GM12878 (cell line): ENCODE measurements around the gene RFT1. TPM values are rescaled to one million over a fixed set of nuclear protein-coding genes. Genes with fewer than 3 reads are reported as not detected.

Experiments
- ATAC-seq: fragments of 200-7000 bp; cut with Tn5 transposase; 3 replicates; pipeline ENCODE4 v1.9.1; 2020; ENCODE audit warnings: mild to moderate bottlenecking, moderate library complexity
- BruUV-seq: library from RNA; stranded (reverse); fragments of 400-500 nt; replicated peaks from 2 replicates; lab custom pipeline; 2021; lab: Mats Ljungman, UMichigan
- CTCF ChIA-PET: fragments of 300-600 bp; sonication (Branson Sonifier 250); formaldehyde crosslinking; extraction: SDS; loops from one replicate; lab custom pipeline; 2021; ENCODE audit warnings: inconsistent platforms; lab: Yijun Ruan, JAX
- POLR2A ChIA-PET: fragments of 350-600 bp; formaldehyde crosslinking; extraction: SDS; loops from one replicate; lab custom pipeline; 2021; ENCODE audit warnings: inconsistent platforms; lab: Charles Lee
- RAD21 ChIA-PET: fragments of 300-600 bp; sonication (Branson Sonifier 250); formaldehyde crosslinking; loops from one replicate; lab custom pipeline; 2023; ENCODE audit warnings: antibody characterized with exemption; ENCODE audit not compliant: unreplicated experiment; lab: Charles Lee
- SMC1A ChIA-PET: fragments of 300-600 bp; sonication (Branson Sonifier 250); formaldehyde crosslinking; loops from one replicate; lab custom pipeline; 2023; ENCODE audit not compliant: unreplicated experiment, uncharacterized antibody; lab: Charles Lee
- DNase-seq: peaks from one replicate; pipeline ENCODE4 v3.0.0-alpha.2; 2011; ENCODE audit warnings: low read depth, low spot score
- FAIRE-seq: peaks from 3 replicates; lab custom pipeline; 2011; peaks lifted over from hg19 to GRCh38; lab: Jason Lieb, UNC
- H2AFZ ChIP-seq: 2 replicates; pipeline ENCODE4 v1.6.0; 2011; ENCODE audit warnings: low read depth, low read length, control low read depth; ENCODE audit not compliant: control insufficient read depth
- H3K27ac ChIP-seq: 2 replicates; pipeline ENCODE4 v1.5.1; 2011; ENCODE audit warnings: control low read depth; ENCODE audit not compliant: control insufficient read depth, insufficient read depth
- H3K27me3 ChIP-seq, 2 experiments: replicated peaks in 1 of 2; 2 replicates each; pipeline versions ENCODE4 v1.6.0 to v1.6.1; 2011; ENCODE audit warnings: low read length in 1 of 2; ENCODE audit not compliant: control insufficient read depth in 2 of 2, insufficient read depth in 2 of 2
- H3K36me3 ChIP-seq, 2 experiments: 2 replicates each; pipeline ENCODE4 v1.5.1; 2011; ENCODE audit warnings: low read length in 1 of 2; ENCODE audit not compliant: control insufficient read depth in 2 of 2, insufficient read depth in 2 of 2
- H3K4me1 ChIP-seq: 2 replicates; pipeline ENCODE4 v1.6.1; 2011; ENCODE audit warnings: mild to moderate bottlenecking, low read length, moderate library complexity, mixed read lengths; ENCODE audit not compliant: control insufficient read depth, insufficient read depth
- H3K4me2 ChIP-seq: 2 replicates; pipeline ENCODE4 v1.6.0; 2011; ENCODE audit warnings: control low read depth; ENCODE audit not compliant: control insufficient read depth, insufficient read depth
- H3K4me3 ChIP-seq: fragments of 200-600 bp; sonication (generic); 2 replicates; pipeline ENCODE4 v1.5.1; 2016
- H3K79me2 ChIP-seq: 2 replicates; pipeline ENCODE4 v1.6.0; 2011; ENCODE audit warnings: low read length; ENCODE audit not compliant: control insufficient read depth, insufficient read depth
- H3K9ac ChIP-seq: 2 replicates; pipeline ENCODE4 v1.8.0; 2011; ENCODE audit warnings: low read length, control low read depth, mixed read lengths; ENCODE audit not compliant: control insufficient read depth, insufficient read depth
- H3K9me3 ChIP-seq: replicated peaks from 3 replicates; pipeline ENCODE4 v1.5.1; 2011; ENCODE audit warnings: mild to moderate bottlenecking, low read length; ENCODE audit not compliant: control insufficient read depth, insufficient read depth
- H4K20me1 ChIP-seq: 2 replicates; pipeline ENCODE4 v1.6.0; 2011; ENCODE audit not compliant: control insufficient read depth, insufficient read depth
- BACH1 ChIP-seq: fragments of 450-650 bp; IDR thresholded peaks from 2 replicates; pipeline ENCODE4 v1.6.1; 2017; ENCODE audit warnings: mild to moderate bottlenecking, borderline replicate concordance
- CREB1 ChIP-seq: IDR thresholded peaks from 2 replicates; pipeline ENCODE4 v1.6.1; 2012; ENCODE audit warnings: low read depth, mild to moderate bottlenecking, inconsistent platforms
- CREM ChIP-seq: IDR thresholded peaks from 2 replicates; pipeline ENCODE4 v1.6.1; 2014; ENCODE audit warnings: antibody characterized with exemption, low read depth
- GATAD2B ChIP-seq: fragments of 450-650 bp; conservative IDR thresholded peaks from 2 replicates; pipeline ENCODE4 v1.6.1; 2017; ENCODE audit warnings: low read depth, mild to moderate bottlenecking, moderate library complexity
- LARP7 ChIP-seq: fragments of 450-650 bp; IDR thresholded peaks from 2 replicates; pipeline ENCODE4 v1.6.1; 2017; ENCODE audit warnings: mild to moderate bottlenecking
- MTA2 ChIP-seq: fragments of 450-650 bp; IDR thresholded peaks from 2 replicates; pipeline ENCODE4 v1.6.1; 2016; ENCODE audit warnings: low read depth, mild to moderate bottlenecking, moderate library complexity
- MTA3 ChIP-seq: IDR thresholded peaks from 2 replicates; pipeline ENCODE4 v1.6.1; 2012; ENCODE audit warnings: low read length, inconsistent platforms, borderline replicate concordance
- NRF1 ChIP-seq: conservative IDR thresholded peaks from 2 replicates; pipeline ENCODE4 v1.6.1; 2011; ENCODE audit warnings: mild to moderate bottlenecking, low read depth, low read length, improper control_type of control experiment
- POLR2A ChIP-seq: IDR thresholded peaks from 2 replicates; pipeline ENCODE4 v1.6.1; 2011; ENCODE audit warnings: low read depth, mild to moderate bottlenecking, low read length
- POLR2AphosphoS5 ChIP-seq: IDR thresholded peaks from 2 replicates; pipeline ENCODE4 v1.6.1; 2011; ENCODE audit warnings: mild to moderate bottlenecking, low read length, inconsistent platforms
- RAD21 ChIP-seq: IDR thresholded peaks from 2 replicates; pipeline ENCODE4 v1.6.1; 2011; ENCODE audit warnings: mild to moderate bottlenecking, low read depth, low read length, moderate library complexity; ENCODE audit not compliant: insufficient read depth
- RB1 ChIP-seq: fragments of 450-650 bp; formaldehyde crosslinking; IDR thresholded peaks from 2 replicates; pipeline ENCODE4 v1.6.1; 2017; ENCODE audit warnings: mild to moderate bottlenecking, borderline replicate concordance
- RUNX3 ChIP-seq: IDR thresholded peaks from 2 replicates; pipeline ENCODE4 v1.6.1; 2012; ENCODE audit warnings: low read length, inconsistent platforms
- SUZ12 ChIP-seq: fragments of 200-600 bp; sonication (generic); IDR thresholded peaks from one replicate; pipeline ENCODE4 v1.6.1; 2018; ENCODE audit warnings: antibody characterized with exemption, mild to moderate bottlenecking; ENCODE audit not compliant: unreplicated experiment
- TCF3 ChIP-seq: IDR thresholded peaks from 2 replicates; pipeline ENCODE4 v1.6.1; 2012; ENCODE audit warnings: low read depth, mild to moderate bottlenecking, low read length, borderline replicate concordance; ENCODE audit not compliant: insufficient read depth
- ZBED1 ChIP-seq: IDR thresholded peaks from 2 replicates; pipeline ENCODE4 v1.6.1; 2016; ENCODE audit warnings: borderline replicate concordance
- WGBS: methylation state at CpG from one replicate; pipeline ENCODE4 v1.1.6; 2016; ENCODE audit warnings: low lambda C conversion rate; ENCODE audit not compliant: insufficient replicate concordance, insufficient coverage; ENCODE audit errors: missing lambda C conversion rate; 5-methylcytosine and 5-hydroxymethylcytosine counted together
- in situ Hi-C: fragments of 300-500 bp; cut with MboI; formaldehyde crosslinking; loops from 9 replicates; pipeline ENCODE4 v1.14.3; 2018; ENCODE audit warnings: mixed read lengths
- intact Hi-C: fragments of 100-400 bp; cut with micrococcal nuclease; formaldehyde crosslinking; loops from one replicate; pipeline ENCODE4 v1.14.2; 2022; ENCODE audit not compliant: unreplicated experiment
- polyA plus RNA-seq, 11 experiments: library from polyadenylated mRNA; depleted of rRNA in 4 of 11; unstranded in 6 of 11; stranded (reverse) in 5 of 11; fragments of >200 nt; fragmentation: Nextera tagmentation in 4 of 11; fragmentation: Illumina TruSeq in 1 of 11; extraction: Ambion mirVana in 4 of 11; extraction: Trizol in 1 of 11; gene quantifications; 1 replicate in 1 of 11; 2 replicates in 10 of 11; pipeline versions ENCODE4 v1.2.1 to v1.2.3, GENCODE V29; 2011 to 2016; ENCODE audit warnings: inconsistent platforms in 2 of 11, missing spikeins in 2 of 11, low read depth in 1 of 11
- total RNA-seq, 4 experiments: library from RNA; depleted of rRNA in 3 of 4; stranded (reverse); fragments of >200 nt in 3 of 4; fragmentation: Illumina TruSeq in 1 of 4; extraction: Trizol in 1 of 4; gene quantifications; 2 replicates each; pipeline versions ENCODE4 v1.2.1 to v1.2.3, GENCODE V29; 2013 to 2021
- TF ChIP-seq, protein P1 (sequence below): IDR thresholded peaks from 2 replicates; pipeline ENCODE4 v1.6.1; 2011; ENCODE audit warnings: mild to moderate bottlenecking, low read depth, low read length, moderate library complexity; ENCODE audit not compliant: insufficient replicate concordance
- TF ChIP-seq, protein P2 (sequence below): IDR thresholded peaks from 2 replicates; pipeline ENCODE4 v1.6.1; 2011; ENCODE audit warnings: low read depth, low read length, improper control_type of control experiment, borderline replicate concordance
- TF ChIP-seq, protein P3 (sequence below): fragments of 450-650 bp; IDR thresholded peaks from 2 replicates; pipeline ENCODE4 v1.6.1; 2016; ENCODE audit warnings: mild to moderate bottlenecking

The RFT1 gene
- total and polyA plus RNA-seq, 10 of the 15 experiments (the other 5 are each of a cell fraction or from before 2014, with no cell fraction given): 16.6 to 75.1 (median 34.5) TPM

DNA sequence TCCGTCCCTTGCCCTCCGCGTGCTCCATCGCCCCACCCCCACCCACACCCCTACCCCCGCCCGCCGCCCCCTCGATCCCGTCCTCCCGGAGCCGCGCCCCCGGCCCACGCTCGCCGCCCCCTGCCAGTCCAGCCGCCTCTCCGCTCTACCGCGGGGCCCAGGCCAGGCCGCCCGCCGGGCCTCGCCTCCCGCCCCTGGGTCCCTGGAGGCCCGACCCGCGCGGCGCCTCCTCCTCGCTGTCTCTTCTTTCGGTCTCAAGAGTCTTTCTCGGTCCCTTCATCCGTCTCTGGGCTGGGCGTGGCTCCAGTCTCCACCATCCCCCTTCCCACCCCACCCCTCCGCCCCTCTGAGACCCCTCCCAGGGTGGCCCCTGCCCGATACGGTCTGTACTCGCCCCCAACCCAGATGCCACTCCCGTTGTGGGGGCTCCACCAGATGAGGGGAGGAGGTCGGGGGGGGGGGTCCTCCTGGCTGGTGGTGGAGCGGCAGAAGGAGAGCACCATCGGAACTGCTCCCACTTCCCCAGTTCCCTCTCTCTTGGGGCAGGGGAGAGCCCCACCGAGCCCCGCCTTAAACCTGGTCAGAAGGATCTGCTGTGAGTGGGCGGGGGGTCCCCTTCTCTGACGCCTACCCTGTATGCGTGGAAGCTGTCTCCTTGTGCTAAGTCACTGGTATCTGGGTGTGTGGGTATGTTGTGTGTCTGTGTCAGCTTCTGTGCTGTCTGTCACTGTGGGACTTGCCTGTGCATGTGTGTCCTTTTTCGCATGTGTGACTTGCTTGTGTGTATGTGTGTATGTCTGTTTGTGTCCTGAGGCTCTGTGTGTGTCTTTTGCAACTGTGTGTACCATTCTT is 31.8 kb upstream of the RFT1 start (continued):
- TF ChIP-seq NRF1 (no peak), TCF3 (no peak), POLR2A (0 out of 2 replicates have a peak, but pooled peaks have one; percentile 46), SUZ12 (no peak)

DNA sequence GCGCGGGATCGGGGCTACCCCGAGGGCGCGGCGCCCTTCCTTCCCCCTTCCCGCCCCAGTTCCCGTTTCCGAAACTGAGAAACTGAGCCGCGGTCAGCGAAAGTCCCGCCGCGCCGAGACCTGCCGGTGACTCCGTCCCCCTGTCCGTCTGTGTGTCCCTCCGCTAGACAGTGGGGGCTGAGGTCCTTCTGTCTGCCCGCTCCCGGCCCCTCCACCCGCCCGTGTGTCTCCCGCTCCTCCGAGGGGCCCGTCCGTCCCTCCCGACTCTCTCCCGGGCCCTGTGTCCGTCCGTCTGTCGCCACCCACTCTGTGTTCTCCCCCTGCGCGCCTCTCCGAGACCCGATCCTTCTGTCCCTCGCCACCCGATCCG is 31.2 kb upstream of the RFT1 start:
- FAIRE-seq (no peak), DNase-seq (no peak), ATAC-seq (peak; percentile 0; the same call in 1 of the 3 replicates)
- BruUV-seq: no TSS peak
- SMC1A ChIA-PET: interaction anchor here (1.2 to 2.1 kb wide), 5 partner anchors 8 to 34 kb away, joined by 5 to 13 read pairs (median 6); no protein-coding TSS in a partner anchor
- Histone ChIP-seq H3K27me3 (no peaks in the 10 kb centered on the region; a peak in 1 of 4 replicates), H3K9ac (peak overlapping the region; percentile 90), H3K27ac (peak overlapping the region; percentile 92), H3K4me3 (peak overlapping the region; percentile 97), H3K36me3 (peaks cover under 1 to 8% of the 10 kb centered on the region in 2 experiments), H3K4me2 (peak overlapping the region; percentile 51; the same call in 1 of the 2 replicates), H3K79me2 (peaks cover 64% of the 10 kb centered on the region), H4K20me1 (peaks cover 17% of the 10 kb centered on the region), H3K9me3 (no peaks in the 10 kb centered on the region), H2AFZ (no peak overlapping the region), H3K4me1 (peaks cover 51% of the 10 kb centered on the region)
- in situ Hi-C loops (no loop called here), intact Hi-C loops (loop anchor here (2.0 to 5.0 kb wide), 2 partner anchors 31 to 624 kb away; partner anchors contain the start of genes RFT1 and UQCC5)
- RAD21 ChIA-PET: interaction anchor here (1.4 to 1.5 kb wide), 3 partner anchors 8 to 27 kb away, joined by 7 to 12 read pairs (median 10); no protein-coding TSS in a partner anchor
- WGBS: 0% methylated on average over 27 of the region's 41 CpGs
- CTCF ChIA-PET: interaction anchor here (0.6 to 4.2 kb wide), 6 partner anchors 8 to 34 kb away, joined by 3 to 45 read pairs (median 12); no protein-coding TSS in a partner anchor
- POLR2A ChIA-PET: interaction anchor here (1.2 to 3.6 kb wide), 6 partner anchors 9 to 35 kb away, joined by 5 to 32 read pairs (median 11); no protein-coding TSS in a partner anchor
- TF ChIP-seq ZBED1 (no peak), RAD21 (no peak), GATAD2B (peak; percentile 25; the same call in 1 of the 2 replicates), MTA2 (no peak), POLR2AphosphoS5 (peak; percentile 35; the same call in 1 of the 2 replicates), MTA3 (no peak), CREM (0 out of 2 replicates have a peak, but pooled peaks have one; percentile 21), RB1 (peak; percentile 26; the same call in 1 of the 2 replicates), LARP7 (peak; percentile 13; the same call in 1 of the 2 replicates), CREB1 (0 out of 2 replicates have a peak, but pooled peaks have one; percentile 3), BACH1 (peak; percentile 58; the same call in 1 of the 2 replicates), POLR2A (0 out of 2 replicates have a peak, but pooled peaks have one; percentile 42), RUNX3 (peak; percentile 54)
- TF ChIP-seq, protein P1, sequence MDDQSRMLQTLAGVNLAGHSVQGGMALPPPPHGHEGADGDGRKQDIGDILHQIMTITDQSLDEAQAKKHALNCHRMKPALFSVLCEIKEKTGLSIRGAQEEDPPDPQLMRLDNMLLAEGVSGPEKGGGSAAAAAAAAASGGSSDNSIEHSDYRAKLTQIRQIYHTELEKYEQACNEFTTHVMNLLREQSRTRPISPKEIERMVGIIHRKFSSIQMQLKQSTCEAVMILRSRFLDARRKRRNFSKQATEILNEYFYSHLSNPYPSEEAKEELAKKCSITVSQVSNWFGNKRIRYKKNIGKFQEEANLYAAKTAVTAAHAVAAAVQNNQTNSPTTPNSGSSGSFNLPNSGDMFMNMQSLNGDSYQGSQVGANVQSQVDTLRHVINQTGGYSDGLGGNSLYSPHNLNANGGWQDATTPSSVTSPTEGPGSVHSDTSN: no peak
- TF ChIP-seq, protein P2, sequence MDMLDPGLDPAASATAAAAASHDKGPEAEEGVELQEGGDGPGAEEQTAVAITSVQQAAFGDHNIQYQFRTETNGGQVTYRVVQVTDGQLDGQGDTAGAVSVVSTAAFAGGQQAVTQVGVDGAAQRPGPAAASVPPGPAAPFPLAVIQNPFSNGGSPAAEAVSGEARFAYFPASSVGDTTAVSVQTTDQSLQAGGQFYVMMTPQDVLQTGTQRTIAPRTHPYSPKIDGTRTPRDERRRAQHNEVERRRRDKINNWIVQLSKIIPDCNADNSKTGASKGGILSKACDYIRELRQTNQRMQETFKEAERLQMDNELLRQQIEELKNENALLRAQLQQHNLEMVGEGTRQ: no peak
- TF ChIP-seq, protein P3, sequence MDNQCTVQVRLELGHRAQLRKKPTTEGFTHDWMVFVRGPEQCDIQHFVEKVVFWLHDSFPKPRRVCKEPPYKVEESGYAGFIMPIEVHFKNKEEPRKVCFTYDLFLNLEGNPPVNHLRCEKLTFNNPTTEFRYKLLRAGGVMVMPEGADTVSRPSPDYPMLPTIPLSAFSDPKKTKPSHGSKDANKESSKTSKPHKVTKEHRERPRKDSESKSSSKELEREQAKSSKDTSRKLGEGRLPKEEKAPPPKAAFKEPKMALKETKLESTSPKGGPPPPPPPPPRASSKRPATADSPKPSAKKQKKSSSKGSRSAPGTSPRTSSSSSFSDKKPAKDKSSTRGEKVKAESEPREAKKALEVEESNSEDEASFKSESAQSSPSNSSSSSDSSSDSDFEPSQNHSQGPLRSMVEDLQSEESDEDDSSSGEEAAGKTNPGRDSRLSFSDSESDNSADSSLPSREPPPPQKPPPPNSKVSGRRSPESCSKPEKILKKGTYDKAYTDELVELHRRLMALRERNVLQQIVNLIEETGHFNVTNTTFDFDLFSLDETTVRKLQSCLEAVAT: peak; percentile 17
